ENCODE data around the gene JUN.

JUN gene

GRCh38 chr1:58768191-58768731 lies 15.6 kb downstream of the JUN start:
- TF ChIP-seq CTCF (IDR thresholded peaks at IDR 0.05), result no peak
- Histone ChIP-seq H3K27ac (no peak overlapping the region), H3K4me3 (no peak overlapping the region)
- DNase-seq (ENCODE audit: low spot score), result no peak

GRCh38 chr1:58767143-58767542 lies 16.7 kb downstream of the JUN start:
- no peak for TF ChIP-seq CTCF (IDR thresholded peaks at IDR 0.05)
- Histone ChIP-seq H3K27ac (no peak overlapping the region), H3K4me3 (no peak overlapping the region)
- DNase-seq (ENCODE audit: low spot score), result no peak

DNA sequence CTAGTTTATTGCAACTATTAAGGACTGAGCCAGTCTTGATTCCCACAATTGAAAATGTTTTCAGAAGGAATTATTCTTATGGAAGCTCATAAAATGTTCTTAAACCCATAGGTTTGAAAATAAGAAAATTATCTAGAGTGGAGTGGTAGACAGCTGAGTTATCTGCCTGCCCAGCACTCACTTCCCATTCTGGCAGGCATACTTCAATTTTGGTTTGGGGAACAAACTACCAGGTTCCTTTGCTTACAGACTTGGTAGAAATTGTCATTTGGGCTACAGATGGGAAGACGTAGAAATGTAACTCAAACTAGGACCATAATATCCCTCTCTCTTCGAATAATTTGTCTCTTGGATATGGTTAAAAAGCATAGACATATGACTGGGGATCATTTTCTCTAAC lies 18.4 kb downstream of the JUN start:
- DNase-seq (ENCODE audit: low spot score), result no peak
- H3K27ac ChIP-seq, result no peak overlapping the region
- TF ChIP-seq CTCF (IDR thresholded peaks at IDR 0.05), result no peak

DNA sequence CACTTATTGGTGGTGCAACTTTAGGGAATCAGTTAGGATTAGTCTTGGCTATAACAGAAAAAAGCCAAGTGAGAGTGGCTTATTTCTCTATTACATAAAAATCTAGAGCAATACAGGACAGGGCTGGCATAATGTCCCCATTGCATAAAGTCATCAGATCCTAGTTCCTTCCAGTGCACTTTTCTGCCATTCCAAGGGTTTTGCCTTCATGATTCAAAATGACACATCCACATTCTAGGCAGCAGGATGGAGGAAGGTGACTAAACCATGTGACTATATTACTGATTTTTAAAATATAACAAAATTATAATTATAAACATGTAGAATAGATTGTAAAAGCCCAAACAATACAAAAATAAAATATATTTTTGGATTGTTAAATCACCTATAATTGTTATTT lies 18.8 kb downstream of the JUN start:
- TF ChIP-seq CTCF (IDR thresholded peaks at IDR 0.05), result no peak

More for the DNA sequence above, 18.4 kb downstream of the JUN start:
- H3K4me3 ChIP-seq, result no peak overlapping the region

GRCh38 chr1:58764294-58764978 lies 19.4 kb downstream of the JUN start:
- no peak for TF ChIP-seq CTCF (IDR thresholded peaks at IDR 0.05)
- H3K4me3 ChIP-seq, result no peak overlapping the region
- H3K27ac ChIP-seq, result peak overlapping the region in 1 of 2 donors; percentile 34
- no peak for DNase-seq (ENCODE audit: low spot score)

More for the DNA sequence above, 18.8 kb downstream of the JUN start:
- H3K4me3 ChIP-seq, result no peak overlapping the region
- DNase-seq (ENCODE audit: low spot score), result no peak
- H3K27ac ChIP-seq, result no peak overlapping the region

DNA sequence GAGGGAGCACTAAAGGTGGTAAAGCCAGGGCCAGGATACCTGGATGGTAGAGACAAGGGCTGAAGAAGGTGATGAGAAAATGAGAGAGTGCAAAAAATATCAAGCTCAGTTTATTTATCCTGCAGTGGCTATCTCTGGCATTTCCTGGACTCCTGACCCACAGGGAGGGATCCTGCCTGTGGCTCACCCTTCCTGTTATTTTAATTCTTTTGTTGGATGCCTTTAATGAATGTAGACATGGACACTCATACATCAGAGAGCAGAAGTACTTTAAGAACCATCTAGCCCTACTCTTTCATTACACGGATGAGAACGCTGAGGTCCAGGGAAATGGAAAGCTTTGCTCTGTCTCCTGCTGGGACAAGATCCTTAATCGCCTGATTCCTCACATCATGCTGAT lies 20.6 kb downstream of the JUN start:
- no peak for DNase-seq (ENCODE audit: low spot score)
- no peak overlapping the region for H3K4me3 ChIP-seq
- no peak overlapping the region for H3K27ac ChIP-seq
- no peak for TF ChIP-seq CTCF (IDR thresholded peaks at IDR 0.05)

DNA sequence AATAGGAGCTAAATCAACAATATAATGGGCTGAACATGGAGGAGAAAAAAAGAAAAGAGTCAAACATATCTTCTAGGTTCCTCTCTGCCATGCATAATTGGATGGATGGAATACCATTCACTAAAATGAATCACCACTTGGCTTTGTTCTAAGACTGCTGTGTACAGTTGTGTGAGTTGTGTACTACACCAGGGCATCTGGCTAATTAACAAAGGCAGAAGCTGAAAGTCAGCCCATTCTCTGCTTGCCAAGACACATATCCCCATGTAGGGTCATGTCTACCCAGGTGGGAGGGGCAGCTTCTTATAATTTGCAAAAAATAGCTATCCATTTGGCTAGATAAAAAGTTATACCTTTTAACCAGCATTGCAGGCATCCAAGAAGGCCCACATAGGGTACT lies 21.0 kb downstream of the JUN start:
- H3K4me3 ChIP-seq, result no peak overlapping the region
- TF ChIP-seq CTCF (IDR thresholded peaks at IDR 0.05), result no peak
- no peak overlapping the region for H3K27ac ChIP-seq
- no peak for DNase-seq (ENCODE audit: low spot score)

Data from coronary artery (tissue), 2 donors.